ENCODE measurements around the gene YAP1. TPM values are rescaled to one million over a fixed set of nuclear protein-coding genes. Genes with fewer than 3 reads are reported as not detected.

The YAP1 gene
- total RNA-seq, 4 donors from 2014 or later, result 220 to 343 (median 275) TPM

GRCh38 chr11:102243399-102243884, 133.2 kb downstream of the YAP1 start:
- Histone ChIP-seq H3K27me3 (no peaks in the 10 kb centered on the region), H3K27ac (replicated peaks in 1 of 4) (no peak overlapping the region), H3K36me3 (no peaks in the 10 kb centered on the region), H3K9me3 (no peaks in the 10 kb centered on the region), H3K4me3 (no peak overlapping the region), H3K4me1 (peaks cover 0 to 14% (median 9%) of the 10 kb centered on the region in 4 donors)
- DNase-seq (ENCODE audit: extremely low spot score), result no peak
- WGBS, result 92% methylated on average over 2 of the region's 2 CpGs
- intact Hi-C loops (cut with DNase I), result no loop called here
- TF ChIP-seq POLR2AphosphoS5 (IDR thresholded peaks at IDR 0.05) (no peak), EP300 (IDR thresholded peaks at IDR 0.05) (no peak), CTCF (IDR thresholded peaks at IDR 0.05) (no peak), POLR2A (IDR thresholded peaks at IDR 0.05; ENCODE audit: low read depth) (no peak)

- TF ChIP-seq POLR2AphosphoS5 (IDR thresholded peaks at IDR 0.05), result no peak
- no peak for TF ChIP-seq POLR2A (IDR thresholded peaks at IDR 0.05; ENCODE audit: low read depth)
- TF ChIP-seq CTCF (IDR thresholded peaks at IDR 0.05), result no peak
- TF ChIP-seq EP300 (IDR thresholded peaks at IDR 0.05), result no peak
- intact Hi-C loops (cut with DNase I), result no loop called here
- no peak for DNase-seq (ENCODE audit: extremely low spot score)
- Histone ChIP-seq H3K36me3 (no peaks in the 10 kb centered on the region), H3K9me3 (no peaks in the 10 kb centered on the region), H3K4me1 (peaks cover 0 to 14% (median 9%) of the 10 kb centered on the region in 4 donors), H3K27me3 (no peaks in the 10 kb centered on the region), H3K4me3 (no peak overlapping the region), H3K27ac (replicated peaks in 1 of 4) (no peak overlapping the region)
- 48% methylated on average over 2 of the region's 5 CpGs for WGBS
Measured at GRCh38 chr11:102244681-102245409, 134.6 kb downstream of the YAP1 start.

GRCh38 chr11:102251423-102251822, 141.2 kb downstream of the YAP1 start:
- TF ChIP-seq EP300 (IDR thresholded peaks at IDR 0.05), result no peak
- no peak for TF ChIP-seq CTCF (IDR thresholded peaks at IDR 0.05)
- no peak for TF ChIP-seq POLR2AphosphoS5 (IDR thresholded peaks at IDR 0.05)
- TF ChIP-seq POLR2A (IDR thresholded peaks at IDR 0.05; ENCODE audit: low read depth), result no peak
- H3K27ac ChIP-seq (replicated peaks in 1 of 4), result no peak overlapping the region
- 91% methylated on average over 2 of the region's 2 CpGs for WGBS
- intact Hi-C loops (cut with DNase I), result no loop called here
- H3K4me3 ChIP-seq, result no peak overlapping the region
- no peaks in the 10 kb centered on the region for H3K36me3 ChIP-seq
- peaks cover 0 to 3% (median 0%) of the 10 kb centered on the region in 4 donors for H3K4me1 ChIP-seq
- no peaks in the 10 kb centered on the region for H3K9me3 ChIP-seq
- DNase-seq (ENCODE audit: extremely low spot score), result no peak
- H3K27me3 ChIP-seq, result no peaks in the 10 kb centered on the region

- no peaks in the 10 kb centered on the region for H3K36me3 ChIP-seq
- no peak overlapping the region for H3K27ac ChIP-seq (replicated peaks in 1 of 4)
- intact Hi-C loops (cut with DNase I), result no loop called here
- no peak overlapping the region for H3K4me3 ChIP-seq
- no peak for TF ChIP-seq POLR2AphosphoS5 (IDR thresholded peaks at IDR 0.05)
- no peak for TF ChIP-seq EP300 (IDR thresholded peaks at IDR 0.05)
- no peak for TF ChIP-seq POLR2A (IDR thresholded peaks at IDR 0.05; ENCODE audit: low read depth)
- TF ChIP-seq CTCF (IDR thresholded peaks at IDR 0.05), result no peak
- no peak for DNase-seq (ENCODE audit: extremely low spot score)
- 81% methylated on average over 6 of the region's 6 CpGs for WGBS
- no peaks in the 10 kb centered on the region for H3K27me3 ChIP-seq
- H3K9me3 ChIP-seq, result no peaks in the 10 kb centered on the region
- peaks cover 0 to 3% (median 0%) of the 10 kb centered on the region in 4 donors for H3K4me1 ChIP-seq
Measured at GRCh38 chr11:102252339-102252891, 142.2 kb downstream of the YAP1 start.

Measured in esophagus muscularis mucosa (tissue), 4 donors.